IPS DF 4.7 (cell line): ENCODE measurements around the gene PRICKLE2.
A peak's percentile ranks its signal among the peaks of the same experiment; 100 is the strongest.

Experiments
- DNase-seq: peaks from one replicate; pipeline ENCODE4 v3.0.0-alpha.2; 2013; ENCODE audit warnings: low spot score; ENCODE audit errors: extremely low read depth

The PRICKLE2 gene

DNA sequence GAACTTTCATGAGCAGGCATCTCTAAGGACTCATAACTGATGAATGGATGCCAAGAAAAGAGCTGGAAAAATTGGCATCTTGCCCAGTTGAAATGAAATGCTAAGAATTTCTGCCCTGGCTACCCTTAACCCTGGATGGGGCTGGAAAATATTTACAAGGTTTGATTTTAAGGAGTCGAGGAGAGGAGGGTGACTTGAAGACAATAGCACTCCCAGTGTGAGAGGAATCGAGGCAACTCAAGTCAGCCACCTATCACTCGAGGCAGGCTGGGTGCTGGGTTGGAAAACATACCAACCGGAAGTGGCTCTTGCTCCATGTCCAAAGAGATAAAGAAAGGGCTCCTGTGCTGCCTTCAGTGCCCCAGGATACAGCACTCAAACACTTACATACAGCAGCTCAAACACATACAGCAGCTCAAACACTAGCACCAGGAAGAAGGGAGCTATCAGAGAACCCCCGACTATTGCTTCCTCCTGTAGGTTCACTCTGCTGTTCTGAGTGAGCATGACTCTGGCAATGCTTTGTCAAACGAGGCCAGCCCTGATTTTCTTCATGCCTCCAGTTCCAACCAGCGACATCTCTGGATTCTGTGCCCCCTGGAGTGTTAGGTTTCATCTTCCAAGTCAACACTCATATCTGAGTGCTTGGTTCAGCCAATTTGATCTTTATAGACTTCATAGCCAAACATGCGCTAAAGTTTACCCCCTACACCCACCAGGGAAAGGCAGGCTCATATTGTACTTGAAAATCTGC lies 4.9 kb downstream of the PRICKLE2 start:
- no peak for DNase-seq

DNA sequence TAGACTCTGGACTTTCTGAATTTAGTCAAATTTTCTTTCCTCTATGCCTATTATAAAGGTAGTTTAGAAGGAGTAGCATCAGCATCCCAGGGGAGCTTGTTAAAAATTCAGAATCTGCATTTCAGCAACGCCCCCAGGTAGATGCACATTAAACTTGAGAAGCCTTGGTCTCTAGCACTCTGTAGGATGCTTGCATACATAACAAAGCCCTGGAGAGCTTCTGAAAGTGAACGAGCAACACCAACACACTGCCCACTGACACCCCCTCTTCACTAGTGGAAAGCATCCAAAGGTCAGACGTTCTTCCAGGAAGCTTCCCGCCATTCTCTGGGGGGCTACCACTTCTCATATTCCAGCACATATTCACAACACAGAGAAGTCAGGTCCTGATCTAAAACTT lies 6.5 kb downstream of the PRICKLE2 start:
- DNase-seq = no peak

DNA sequence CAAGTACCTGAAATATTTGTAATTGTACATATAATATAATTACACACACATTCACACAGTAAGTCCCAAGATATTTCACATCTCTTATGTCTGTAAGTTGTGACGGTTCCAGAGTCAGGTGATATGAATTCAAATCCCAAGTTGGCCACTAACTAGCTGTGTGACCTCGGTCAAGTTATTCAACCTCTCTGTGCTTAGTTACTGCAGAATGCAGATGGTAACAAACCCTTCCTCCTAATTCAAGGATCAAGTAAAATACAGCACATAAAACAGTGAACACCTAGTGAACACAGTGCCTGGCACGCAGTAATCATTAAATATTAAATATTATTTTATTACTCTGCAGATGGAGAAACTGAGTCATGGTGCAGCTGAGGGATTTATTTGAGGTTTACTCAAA lies 6.9 kb downstream of the PRICKLE2 start:
- no peak for DNase-seq

GRCh38 chr3:64216274-64217147 lies 8.8 kb downstream of the PRICKLE2 start:
- no peak for DNase-seq

- no peak for DNase-seq
Measured at GRCh38 chr3:64215559-64215958, 9.7 kb downstream of the PRICKLE2 start.

- DNase-seq = no peak
Measured at GRCh38 chr3:64215103-64215502, 10.2 kb downstream of the PRICKLE2 start.

DNA sequence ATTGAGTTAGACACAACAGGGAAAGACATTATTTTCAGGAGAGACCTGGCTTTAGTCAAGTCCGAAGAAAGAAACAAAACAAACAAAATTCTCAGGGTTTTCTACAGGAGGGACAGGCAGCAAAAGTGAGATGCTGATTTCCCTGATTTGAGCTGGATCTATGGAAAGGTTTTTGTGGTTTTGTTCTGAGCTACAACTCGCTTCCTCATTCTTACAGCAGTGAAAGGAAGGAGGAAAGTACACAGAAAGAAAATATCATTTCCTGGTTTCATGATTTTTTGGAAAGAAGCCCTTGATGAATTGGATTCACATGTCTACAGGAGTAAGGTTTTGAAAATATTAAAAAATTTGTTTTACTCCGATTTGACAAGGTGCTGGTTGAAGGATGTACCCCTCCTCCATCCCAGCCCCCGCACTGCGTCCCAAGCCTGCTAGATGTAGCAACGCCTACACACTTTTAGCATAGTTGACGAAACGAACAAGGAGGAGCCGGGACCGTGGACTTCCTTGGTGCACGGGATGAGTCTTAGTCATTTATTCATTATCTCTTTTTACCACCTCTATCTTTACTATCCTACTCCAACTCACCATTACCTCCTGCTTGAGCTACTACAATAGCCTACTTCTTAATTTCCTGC lies 10.8 kb downstream of the PRICKLE2 start:
- DNase-seq = no peak

- DNase-seq = no peak
Measured at GRCh38 chr3:64213962-64214379, 11.3 kb downstream of the PRICKLE2 start.

DNA sequence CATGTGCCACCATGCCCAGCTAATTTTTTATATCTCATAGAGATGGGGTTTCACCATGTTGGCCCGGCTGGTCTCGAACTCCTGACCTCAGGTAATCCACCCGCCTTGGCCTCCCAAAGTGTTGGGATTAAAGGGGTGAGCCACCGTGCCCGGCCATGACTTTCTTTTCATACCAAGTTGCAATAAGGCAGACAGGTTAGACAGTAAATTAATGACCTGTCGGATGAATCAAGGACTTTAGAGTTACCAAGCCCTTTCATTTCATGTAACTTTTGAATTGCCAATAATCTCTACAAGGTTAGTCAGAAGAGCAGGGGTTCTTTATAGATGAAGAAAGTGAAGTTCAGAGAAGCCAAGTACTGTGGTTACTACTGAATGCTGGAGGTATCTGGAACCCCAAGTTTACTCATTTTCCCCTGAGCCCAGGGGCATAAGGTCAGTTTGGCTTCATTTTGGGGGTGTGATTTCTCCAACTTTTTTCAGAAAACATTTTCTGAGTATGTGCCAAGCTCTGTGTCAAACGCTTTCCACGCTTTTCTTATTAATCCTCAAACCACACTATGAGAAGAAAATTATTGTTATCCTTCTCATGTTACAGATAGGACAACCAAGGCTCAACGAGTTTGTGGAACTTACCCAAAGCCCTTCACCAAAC lies 11.9 kb downstream of the PRICKLE2 start:
- no peak for DNase-seq

DNA sequence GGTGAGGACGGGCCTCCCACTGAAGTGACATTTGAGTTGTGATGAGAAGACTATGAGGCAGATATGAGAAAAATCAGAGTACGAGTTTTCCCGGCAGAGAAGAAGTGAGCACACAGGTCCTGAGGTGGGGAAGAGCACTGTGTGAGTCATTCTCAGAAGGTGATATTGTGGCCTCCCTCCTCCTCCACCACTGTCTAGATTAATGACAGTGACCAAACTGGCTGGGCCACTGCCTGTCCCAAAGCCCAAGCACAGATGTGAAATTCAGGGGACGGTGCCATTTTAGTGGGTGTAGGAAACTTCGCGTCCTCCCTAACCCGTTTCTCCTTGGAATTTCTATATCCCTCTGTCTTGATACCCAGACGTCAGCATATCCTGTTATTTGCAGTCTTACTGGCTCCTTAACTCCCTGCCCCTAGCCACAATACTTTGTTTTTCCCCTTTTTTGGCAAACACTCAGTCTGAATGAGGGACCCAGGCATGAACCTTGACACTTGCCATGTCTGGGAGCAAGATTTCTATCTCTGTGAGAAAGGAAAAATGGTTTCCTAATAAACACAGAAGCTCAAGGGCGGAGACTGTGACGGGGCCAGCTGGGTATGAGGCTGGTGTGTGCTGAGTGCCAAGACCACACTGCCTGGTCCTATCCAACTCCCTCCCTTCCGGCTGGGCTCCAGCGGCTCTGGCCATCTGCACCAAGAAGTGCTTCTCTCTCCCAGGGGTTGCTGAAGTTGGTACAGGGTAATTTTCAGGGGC lies 15.2 kb downstream of the PRICKLE2 start:
- DNase-seq = no peak

GRCh38 chr3:64207289-64208080 lies 17.8 kb downstream of the PRICKLE2 start:
- DNase-seq = no peak

DNA sequence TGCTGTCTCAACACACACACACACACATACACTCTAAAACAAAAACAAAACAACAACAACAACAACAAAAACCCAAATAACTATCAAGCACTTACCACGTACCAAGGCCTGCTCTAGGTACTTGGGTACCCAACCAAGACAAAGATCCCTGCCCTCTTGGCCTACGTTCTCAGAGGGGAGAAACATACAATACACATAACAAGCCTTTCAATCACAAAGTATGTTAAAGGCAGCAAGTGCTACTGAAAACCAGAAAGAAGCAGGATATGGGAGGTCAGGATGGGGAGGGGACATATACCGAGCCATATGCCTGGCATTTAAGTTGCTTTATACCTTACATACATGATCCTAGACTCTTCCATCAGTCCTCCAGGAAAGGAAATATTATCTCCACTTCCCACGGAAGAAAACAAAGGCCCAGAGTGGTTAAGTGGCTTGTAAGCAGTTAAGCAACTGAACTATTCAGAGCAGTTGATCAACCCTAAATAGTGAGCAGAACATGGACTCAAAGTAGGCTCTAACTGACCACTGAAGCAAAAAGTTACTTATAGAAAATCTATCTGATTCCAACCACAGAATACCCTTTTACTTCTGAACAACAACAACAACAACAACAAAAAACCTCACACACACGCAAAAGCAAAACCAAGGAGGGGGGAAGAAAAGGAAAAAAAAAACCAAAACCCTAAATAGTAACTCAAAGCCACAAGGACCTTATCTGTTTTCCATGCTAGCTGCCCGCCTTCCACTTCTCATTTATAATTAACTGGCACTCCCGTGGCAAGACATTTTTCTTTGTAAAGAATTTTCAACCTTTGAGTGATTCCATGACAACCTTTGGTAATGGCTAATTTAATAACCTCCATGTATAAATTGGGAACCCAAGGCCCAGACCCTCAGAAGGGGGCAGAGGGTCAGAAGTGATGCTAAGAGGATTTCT lies 21.0 kb downstream of the PRICKLE2 start:
- no peak for DNase-seq

GRCh38 chr3:64203216-64203615 lies 22.1 kb downstream of the PRICKLE2 start:
- DNase-seq = no peak

DNA sequence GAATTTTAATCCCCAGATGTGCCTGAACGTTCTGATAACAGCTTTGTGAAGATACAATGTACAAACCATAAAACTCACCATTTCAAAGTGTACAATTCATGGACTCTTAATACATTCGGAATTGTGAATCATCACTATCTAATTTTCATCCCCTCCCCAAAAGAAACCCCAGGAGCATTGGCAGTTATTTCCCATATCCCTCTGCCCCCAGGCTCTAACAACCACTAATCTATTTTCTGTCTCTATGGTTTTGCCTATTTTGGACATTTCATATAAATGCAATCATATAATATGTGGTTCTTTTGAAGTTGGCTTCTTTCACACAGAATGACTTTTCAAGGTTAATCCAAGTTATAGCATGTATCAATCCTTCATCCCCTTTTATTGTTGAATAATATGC lies 25.3 kb downstream of the PRICKLE2 start:
- no peak for DNase-seq

- DNase-seq = peak; percentile 41
Measured at GRCh38 chr3:64196236-64196929, 28.9 kb downstream of the PRICKLE2 start.

GRCh38 chr3:64195789-64196188 lies 29.5 kb downstream of the PRICKLE2 start:
- DNase-seq = no peak

DNA sequence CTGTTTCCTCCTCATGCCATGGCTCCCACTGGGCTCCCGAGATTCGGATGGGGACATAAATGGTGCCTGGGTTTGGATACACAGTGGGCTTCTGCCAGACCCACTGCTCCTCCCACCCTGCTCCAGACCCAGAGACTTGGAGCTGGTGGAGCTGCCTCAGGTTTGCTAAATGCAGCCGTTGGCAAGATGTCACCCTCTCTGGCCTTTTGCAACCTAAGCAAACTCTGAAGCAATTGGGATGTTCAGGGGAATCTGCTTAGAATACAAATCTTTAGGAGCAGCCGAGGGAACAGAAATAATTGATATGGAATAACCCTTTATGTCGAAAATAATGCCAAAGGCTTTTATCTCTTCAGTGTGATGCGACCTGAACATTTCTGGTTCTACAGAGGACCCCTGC lies 33.4 kb downstream of the PRICKLE2 start:
- no peak for DNase-seq
